22Rv1 (cell line): Measurements from ENCODE around the gene APAF1.

Experiments used
- H3K27ac ChIP-seq: fragments of 450-650 bp; 2 replicates; pipeline ENCODE4 v1.5.1; 2017
- ZFX ChIP-seq: fragments of 450-650 bp; IDR thresholded peaks from 2 replicates; pipeline ENCODE4 v1.6.1; 2017; ENCODE audit warnings: antibody characterized with exemption, borderline replicate concordance
- TF ChIP-seq, protein P1 (sequence below): fragments of 450-650 bp; IDR thresholded peaks from 2 replicates; pipeline ENCODE4 v1.5.1; 2017; ENCODE audit warnings: mild to moderate bottlenecking

Gene APAF1

DNA sequence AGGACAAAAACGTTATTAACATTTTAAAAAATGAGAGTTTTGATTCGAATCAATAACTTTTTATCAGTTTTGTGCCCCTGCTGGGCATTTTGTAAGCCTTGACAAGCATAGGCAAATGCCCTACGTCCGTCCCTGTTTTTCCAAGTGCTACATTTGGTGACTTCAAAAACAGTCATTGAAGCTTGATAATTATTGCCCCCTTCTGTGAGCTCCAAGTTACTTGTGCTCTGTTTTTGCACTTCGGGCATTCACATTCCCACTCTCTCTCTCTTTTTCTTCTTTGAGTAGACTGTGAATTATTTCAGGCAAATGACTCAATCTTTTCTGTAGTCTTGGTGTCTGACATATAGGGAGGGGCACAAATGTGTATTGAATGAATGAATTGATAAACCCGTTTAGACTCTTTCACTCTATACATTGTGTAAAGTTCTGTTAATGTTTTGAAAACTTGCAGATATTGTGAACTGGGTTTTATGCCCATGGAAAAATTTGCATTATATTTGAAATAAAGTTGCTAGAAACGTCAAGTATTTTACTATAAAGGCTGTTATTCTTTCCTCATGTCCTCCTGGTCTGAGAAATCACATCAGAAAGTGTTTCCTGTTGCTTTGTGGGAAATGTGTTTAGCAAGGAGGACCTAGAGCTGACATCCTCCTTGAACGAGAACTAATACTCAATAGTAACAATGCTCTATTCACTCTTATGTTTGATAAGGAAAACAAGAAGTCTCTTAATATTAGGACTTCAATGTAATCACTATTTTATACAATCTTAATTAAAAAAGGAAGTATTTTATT lies 1.4 kb downstream of the APAF1 start:
- TF ChIP-seq ZFX = no peak
- TF ChIP-seq, protein P1, sequence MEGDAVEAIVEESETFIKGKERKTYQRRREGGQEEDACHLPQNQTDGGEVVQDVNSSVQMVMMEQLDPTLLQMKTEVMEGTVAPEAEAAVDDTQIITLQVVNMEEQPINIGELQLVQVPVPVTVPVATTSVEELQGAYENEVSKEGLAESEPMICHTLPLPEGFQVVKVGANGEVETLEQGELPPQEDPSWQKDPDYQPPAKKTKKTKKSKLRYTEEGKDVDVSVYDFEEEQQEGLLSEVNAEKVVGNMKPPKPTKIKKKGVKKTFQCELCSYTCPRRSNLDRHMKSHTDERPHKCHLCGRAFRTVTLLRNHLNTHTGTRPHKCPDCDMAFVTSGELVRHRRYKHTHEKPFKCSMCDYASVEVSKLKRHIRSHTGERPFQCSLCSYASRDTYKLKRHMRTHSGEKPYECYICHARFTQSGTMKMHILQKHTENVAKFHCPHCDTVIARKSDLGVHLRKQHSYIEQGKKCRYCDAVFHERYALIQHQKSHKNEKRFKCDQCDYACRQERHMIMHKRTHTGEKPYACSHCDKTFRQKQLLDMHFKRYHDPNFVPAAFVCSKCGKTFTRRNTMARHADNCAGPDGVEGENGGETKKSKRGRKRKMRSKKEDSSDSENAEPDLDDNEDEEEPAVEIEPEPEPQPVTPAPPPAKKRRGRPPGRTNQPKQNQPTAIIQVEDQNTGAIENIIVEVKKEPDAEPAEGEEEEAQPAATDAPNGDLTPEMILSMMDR = no peak
- H3K27ac ChIP-seq = 0 out of 2 replicates have a peak overlapping the region, but pooled peaks have one; percentile 2

DNA sequence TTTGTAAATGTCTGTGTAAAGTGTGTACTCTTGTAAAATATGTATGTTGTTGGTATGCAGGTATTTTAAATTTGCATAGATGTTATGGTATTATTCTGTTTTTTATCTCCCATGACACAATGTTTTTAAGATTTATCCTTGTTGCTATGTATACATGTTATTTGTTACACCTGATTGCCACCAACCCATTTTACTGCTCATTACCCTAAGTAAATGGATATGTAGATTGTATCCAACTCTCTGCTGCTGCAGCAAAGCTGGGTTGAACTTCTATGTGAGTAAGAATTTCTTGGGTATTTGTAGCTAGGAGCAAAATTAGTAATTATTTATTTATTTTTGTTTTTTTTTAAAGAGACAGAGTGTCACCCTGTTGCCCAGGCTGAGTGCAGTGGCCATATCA lies 6.2 kb downstream of the APAF1 start:
- H3K27ac ChIP-seq = no peak overlapping the region
- TF ChIP-seq, protein P1 = no peak
- no peak for TF ChIP-seq ZFX

DNA sequence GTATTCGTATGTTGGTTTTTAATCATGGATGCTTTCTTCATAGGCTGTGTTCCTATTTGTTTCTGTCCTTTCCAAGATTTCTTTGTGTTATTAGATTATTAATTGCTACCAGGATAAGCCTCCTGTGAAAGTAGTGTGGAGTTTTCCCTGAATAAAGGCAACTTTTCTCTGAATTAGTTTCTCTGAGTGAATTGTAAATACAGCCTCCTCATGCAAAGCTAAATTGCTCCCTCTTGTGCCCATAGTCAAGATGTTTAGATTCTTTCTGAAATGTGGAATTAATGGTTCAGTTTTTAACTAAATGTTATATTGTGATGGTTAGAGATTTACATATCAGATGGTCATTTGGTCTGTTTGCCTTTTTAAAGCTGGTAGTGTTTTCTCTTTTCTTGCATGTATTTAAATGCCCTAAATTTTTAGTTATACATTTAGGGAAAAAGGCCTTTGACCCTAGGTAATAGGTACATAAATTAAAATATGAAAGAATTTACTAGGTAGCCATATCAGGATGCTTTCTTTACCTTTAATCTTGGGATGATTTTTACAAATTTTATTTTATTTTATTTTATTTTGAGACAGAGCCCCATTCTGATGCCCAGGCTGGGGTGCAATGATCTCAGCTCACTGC lies 8.9 kb downstream of the APAF1 start:
- TF ChIP-seq, protein P1 = peak; percentile 81
- no peak for TF ChIP-seq ZFX
- H3K27ac ChIP-seq = no peak overlapping the region

DNA sequence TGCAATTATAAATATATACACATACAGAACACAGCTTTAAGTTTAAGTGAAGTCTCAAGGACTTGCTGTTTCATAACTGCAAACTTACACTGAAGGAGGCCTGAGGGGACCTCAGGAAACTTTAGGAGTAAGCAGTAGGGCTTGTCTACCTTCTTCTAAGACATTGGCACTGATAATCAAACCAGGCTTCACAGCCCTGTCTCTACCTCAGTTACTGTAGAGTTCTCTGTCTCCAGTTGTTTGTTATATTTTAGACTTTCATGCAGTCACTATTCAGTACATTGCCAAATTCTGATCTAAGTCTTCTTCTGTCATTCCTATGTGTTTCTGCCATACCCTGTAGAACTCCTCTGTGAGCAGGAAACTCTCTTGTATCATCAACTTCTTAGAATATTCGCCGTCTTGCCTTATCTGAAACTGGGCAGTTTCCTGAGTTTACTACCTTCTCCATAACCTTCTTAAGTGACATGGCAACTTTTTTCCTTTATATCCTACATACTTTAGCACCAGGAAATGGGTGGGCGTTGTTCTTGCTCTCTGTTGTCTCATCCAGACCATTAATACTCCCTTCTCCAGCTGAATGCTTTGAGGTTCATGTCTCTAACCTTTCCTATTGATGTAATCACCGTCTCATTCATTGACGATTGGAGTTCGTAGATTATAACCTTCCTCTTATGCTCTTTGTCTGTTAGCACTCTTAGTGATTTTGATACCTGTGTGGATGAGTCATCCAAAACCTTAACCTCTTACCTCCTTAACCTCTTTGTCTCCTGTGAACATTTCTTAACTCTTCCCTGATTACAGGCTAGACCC lies 11.4 kb downstream of the APAF1 start:
- TF ChIP-seq ZFX = no peak
- TF ChIP-seq, protein P1 = no peak
- no peak overlapping the region for H3K27ac ChIP-seq

DNA sequence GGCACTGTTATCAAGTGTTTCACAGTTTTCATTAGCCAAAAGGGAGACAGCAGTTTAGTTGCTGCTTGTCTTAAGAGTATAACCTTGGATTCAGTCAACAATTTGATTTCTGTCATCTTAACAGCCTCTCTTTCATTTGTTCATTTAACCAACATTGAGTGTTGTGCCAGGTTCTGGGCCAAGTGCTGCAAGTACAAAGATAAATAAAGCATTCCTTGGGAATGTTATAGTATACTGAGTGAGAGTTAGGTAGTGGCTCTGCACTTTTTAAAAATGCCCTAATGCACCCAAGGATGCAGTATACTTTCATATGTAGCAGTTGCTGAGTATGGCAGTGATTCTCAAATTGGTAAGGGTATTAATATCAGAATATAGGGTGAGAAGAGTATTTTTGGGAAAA lies 15.4 kb downstream of the APAF1 start:
- TF ChIP-seq ZFX = no peak
- TF ChIP-seq, protein P1 = no peak
- no peak overlapping the region for H3K27ac ChIP-seq

DNA sequence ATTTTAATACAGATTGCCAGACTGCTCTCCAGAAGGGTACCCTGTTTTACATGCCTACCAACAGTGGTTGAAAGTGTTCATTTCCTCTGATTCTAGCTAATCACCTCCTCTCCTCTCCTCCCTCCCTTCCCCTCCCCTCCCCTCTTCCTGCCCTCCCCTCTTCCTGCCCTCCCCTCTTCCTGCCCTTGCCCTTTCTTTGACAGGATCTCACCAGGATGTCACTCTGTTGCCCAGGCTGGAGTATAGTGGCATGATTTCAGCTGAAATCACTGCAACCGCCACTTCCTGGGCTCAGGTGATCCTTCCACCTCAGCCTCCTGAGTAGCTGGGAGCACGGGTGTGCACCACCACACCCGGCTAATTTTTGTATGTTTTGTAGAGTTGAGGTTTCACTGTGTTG lies 24.7 kb downstream of the APAF1 start:
- TF ChIP-seq, protein P1 = no peak
- no peak for TF ChIP-seq ZFX

More for the DNA sequence above, 24.7 kb downstream of the APAF1 start:
- no peak overlapping the region for H3K27ac ChIP-seq
